Stimulated activated CD4-positive, alpha-beta T cell treated with anti-CD3 and anti-CD28 coated beads, Interleukin-1b, Interleukin-23, amount 100 ng/mL, for 1 hour (primary cell): ENCODE measurements around the gene TNIP1.

Source experiments
- DNase-seq, 2 donors: peaks; one replicate each; pipeline ENCODE4 v3.0.0-alpha.2; 2020; ENCODE audit warnings: low read depth in 2 of 2

Gene TNIP1

GRCh38 chr5:151022511-151023018, 58.3 kb downstream of the TNIP1 start:
- no peak for DNase-seq

DNA sequence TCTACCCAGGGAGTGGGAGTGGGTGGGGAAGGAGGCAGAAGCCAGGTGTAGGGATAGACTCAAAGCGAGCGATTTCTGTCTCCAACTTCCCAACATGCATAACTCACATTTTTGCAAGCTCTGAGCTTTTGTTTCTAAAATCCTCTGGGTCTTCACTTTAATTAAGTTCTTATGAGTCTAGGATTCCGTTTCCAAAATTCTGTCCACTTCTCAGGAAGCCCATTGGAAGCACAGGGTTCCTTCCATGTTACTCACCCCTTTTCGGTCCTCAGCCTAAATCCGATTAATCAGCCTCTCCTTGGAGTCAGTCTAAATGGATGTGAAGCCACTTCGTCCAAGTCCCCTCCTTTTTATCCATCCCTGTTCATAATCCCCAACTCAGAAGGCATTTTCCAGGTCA, 59.1 kb downstream of the TNIP1 start:
- no peak for DNase-seq

DNA sequence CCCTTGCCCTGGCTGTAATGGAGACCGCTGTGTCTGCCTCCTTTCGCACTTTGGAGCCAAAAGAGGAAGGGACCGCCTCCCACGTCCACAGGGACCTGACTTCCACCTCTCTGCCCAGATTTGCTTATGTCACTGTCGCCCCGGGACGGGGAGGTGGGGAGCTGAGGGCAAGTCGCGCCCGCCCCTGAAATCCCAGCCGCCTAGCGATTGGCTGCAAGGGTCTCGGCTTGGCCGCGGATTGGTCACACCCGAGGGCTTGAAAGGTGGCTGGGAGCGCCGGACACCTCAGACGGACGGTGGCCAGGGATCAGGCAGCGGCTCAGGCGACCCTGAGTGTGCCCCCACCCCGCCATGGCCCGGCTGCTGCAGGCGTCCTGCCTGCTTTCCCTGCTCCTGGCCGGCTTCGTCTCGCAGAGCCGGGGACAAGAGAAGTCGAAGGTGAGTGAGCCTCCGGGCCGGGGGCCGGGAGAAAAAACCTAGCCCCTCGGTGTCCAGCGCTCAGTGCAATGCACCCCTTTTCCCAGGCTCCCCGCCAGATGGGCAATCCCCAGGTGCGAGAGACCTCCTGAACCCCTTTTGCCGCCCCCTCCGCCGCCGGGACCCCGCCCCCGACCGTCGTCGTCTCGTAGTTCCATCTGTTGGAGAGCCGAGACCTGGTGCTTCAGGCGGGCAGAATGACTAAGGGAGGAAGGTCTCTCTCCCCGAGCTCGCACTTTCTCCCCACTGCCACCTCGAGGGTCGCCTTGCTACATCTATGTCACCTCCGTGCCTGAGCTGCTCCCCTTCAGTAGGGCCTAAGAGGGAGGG, 60.3 kb downstream of the TNIP1 start, which contains the start of gene GPX3:
Gene GPX3 (plus strand): TSS at position 288 of the 807 bp plus-strand sequence. CDS start 64 bp downstream, at position 352.
- DNase-seq, result no peak

GRCh38 chr5:151019331-151019730, 61.5 kb downstream of the TNIP1 start:
- no peak for DNase-seq

DNA sequence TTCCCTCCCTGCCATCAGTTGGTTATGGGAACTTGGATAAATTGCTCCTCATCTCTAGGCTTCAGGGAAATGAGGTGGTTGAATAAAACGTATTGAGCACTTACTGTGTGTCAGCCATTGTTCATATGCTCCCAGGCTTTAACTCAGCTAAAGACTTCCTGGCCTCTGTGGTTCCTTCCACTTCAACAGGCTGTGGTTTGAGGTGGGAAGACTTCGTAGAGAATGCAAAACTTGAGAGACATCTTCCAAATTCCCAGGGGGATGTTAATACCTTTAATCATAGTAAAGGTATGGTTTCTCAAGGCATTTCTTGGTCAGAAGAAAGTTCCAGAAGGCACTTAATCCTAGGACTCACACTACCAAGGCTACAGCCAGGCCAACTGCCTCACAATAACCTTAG, 62.0 kb downstream of the TNIP1 start:
- DNase-seq, result no peak

DNA sequence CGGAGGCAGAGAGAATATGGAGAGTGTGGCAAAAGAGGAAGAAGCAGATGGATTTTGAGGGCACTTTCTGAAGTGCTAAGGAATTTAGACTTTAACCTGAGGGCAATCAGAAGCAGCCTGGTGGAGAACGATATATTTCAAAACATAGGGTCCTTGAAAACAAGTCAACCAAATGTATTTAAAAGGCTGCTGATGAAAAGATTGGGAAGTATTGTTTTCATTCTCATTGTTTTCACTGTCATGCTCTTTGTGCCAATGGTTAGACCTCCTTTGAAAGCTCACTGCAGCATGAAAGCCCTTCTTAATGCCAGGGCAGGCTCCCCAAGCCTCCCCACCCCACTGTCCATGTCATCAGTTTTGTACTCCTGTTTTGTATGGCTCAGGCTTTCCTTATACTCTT, 62.9 kb downstream of the TNIP1 start:
- no peak for DNase-seq

DNA sequence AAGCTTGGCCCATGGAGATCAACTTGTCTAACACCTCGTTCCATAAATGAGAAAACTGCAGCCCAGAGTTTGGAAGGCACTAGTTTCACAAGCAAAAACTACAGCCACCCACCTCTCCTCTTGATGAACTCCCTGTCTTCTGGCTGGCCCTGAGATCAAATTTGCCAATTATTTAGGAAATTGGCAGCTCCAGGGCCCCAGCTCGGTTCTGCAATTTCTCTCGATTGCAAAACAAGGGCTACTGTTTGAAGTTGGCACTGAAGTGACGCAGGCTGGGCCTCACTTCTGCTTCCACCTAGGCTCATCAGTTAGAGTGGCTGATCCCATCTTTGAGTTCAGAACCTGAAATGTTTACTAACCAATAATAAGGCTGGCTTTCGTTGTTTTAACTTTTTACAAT, 64.1 kb downstream of the TNIP1 start:
- DNase-seq, result no peak

GRCh38 chr5:151015974-151016587, 64.8 kb downstream of the TNIP1 start:
- no peak for DNase-seq

DNA sequence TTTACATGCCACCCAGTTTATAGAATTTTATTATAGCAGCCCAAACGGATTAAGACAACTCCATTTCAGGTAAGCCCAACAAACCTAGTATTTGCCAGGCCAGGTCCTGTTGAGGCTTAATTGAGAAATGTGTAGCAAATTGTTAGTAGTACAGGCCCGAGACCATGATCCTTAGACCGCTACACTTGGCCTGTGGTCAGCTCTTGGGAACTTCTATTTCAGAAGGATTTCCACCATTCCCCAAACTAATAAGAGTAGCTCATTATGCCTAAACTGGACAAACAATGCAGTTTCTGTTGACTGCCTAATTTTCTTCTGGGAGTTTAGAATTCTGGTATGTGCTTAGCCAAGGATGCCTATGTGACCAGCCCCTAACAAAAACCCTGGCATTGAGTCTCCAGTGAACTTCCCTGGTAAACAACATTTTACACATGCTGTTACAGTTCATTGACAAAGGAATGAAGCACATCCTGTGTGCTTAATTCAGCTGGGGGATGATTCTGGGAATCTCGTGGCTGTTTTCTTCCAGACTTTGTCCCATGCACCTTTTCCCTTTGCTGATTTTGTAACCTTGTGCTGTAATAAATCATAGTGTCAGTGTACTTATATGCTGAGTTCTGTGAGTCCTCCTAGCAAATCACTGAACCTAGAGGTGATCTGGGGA, 66.0 kb downstream of the TNIP1 start:
- DNase-seq, result no peak

DNA sequence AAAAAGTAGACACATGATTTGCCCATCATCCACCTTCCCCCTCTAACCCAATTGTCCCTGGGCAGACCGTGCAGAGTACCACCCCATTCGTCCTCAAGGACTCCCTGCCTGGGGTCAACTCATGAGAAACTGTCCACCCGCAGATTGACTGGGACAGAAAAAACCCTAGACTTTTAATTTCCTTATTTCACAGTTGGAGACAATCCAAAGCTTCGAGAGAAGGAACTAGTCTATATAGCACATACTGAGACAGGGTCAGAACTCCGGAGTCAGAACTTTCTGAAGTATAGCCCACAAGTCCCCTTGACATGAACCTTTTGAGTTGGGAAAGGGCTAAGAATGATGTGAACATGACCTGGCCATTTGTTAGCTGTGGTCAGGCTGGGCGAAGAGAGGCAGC, 68.0 kb downstream of the TNIP1 start:
- DNase-seq, result no peak

GRCh38 chr5:151008906-151009305, 71.9 kb downstream of the TNIP1 start:
- no peak for DNase-seq

DNA sequence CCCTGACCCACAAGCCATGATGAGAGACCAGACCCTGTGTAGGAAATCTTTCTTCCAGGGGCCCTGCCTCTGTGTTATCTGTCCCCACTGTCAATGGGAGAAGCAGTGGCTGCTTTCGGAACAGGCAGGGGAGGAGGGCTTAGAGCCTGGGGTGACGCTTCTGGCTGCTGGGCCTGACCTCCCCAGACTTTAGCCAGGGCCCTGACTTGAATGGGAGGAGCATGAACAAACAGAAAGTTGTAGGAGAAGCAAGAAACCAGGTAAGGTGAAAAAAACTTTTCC, 72.7 kb downstream of the TNIP1 start:
- no peak for DNase-seq

GRCh38 chr5:151007430-151008209, 73.2 kb downstream of the TNIP1 start:
- no peak for DNase-seq

- no peak for DNase-seq
Observed at GRCh38 chr5:151006704-151007334, 74.0 kb downstream of the TNIP1 start.

DNA sequence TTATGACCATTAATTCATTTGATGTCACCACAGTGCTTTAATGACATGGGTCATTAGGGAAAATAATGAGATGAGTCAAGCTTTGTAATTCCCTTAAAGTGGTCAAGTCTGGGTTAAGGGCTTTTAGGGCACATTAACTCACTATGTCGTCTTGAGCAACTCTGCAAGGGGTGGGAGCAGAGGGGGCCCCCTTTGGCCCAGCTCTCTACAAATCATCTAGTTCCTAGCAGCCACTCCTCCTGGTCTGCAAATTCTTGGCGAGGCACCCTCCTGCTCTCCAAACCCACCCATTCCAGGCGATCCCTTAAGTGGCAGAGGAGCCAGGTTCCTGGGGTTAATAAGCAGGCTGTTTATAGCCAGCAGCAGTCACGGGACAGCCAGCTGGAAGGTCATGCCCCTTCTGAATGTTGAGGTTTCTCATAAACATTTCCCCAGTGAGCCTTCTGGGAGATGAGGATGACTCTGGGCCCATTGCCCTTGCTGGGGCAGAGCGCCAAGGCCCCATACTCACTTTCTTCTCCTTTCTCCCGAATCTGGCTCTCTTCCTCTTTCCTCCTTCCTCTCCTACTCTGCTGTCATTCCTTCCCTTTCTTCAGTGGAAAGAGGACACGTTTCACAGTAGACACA, 74.8 kb downstream of the TNIP1 start:
- DNase-seq, result no peak

DNA sequence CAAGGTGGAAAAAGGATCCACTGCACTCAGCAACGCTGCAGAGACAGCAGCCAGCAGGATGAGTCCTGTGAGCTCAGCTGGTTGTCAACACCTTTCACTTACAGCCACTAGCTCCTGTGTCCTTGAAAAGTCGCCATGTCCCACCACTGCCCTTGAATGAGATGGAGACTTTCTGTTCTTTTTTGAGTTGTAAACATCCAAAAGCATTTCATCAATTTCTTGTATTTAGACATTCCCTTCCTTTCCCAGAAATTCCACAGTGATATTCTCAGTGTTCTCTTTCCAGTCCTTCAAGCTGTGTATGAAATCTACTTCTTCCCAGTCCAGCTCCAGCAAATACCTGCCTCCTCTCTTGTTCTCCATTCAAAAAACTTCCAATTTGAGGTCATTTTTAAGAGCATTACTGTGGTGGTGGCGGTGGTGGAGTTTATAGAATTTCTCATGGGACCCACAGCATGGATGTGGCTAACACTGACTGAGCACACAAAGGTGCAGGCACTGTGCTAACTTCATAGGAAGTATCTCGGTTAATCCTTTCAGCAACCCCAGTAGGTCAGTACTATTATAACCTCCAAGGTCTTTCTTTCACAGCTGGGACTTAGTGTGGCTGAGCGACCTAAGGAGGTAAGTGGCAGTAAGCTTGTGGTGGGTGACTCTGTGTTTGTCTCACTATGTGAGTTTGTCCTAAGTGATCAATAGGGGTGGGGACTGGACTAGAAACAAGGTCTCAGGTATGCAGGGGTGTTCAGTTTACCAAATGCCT, 75.5 kb downstream of the TNIP1 start:
- no peak for DNase-seq

- DNase-seq, result no peak
Observed at GRCh38 chr5:151004499-151004898, 76.3 kb downstream of the TNIP1 start.

DNA sequence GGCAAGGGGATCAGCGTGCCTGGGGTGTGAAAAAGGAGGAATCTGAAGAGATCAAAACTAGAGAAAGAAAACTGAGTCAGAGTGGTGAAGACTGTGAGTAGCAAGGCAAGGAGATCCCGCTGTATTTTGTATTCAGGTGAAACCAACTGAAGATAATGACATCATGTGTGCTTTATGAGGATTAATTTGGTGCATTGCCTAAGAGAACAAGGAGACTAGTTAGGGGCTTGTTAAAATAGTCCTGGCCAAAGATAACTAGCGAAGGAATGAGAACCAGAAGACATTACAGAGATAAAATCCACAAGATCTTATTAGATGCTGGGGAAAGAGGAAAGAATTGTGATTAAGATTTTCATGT, 77.4 kb downstream of the TNIP1 start:
- no peak for DNase-seq

- DNase-seq, result no peak
Observed at GRCh38 chr5:151002681-151003502, 77.9 kb downstream of the TNIP1 start.

DNA sequence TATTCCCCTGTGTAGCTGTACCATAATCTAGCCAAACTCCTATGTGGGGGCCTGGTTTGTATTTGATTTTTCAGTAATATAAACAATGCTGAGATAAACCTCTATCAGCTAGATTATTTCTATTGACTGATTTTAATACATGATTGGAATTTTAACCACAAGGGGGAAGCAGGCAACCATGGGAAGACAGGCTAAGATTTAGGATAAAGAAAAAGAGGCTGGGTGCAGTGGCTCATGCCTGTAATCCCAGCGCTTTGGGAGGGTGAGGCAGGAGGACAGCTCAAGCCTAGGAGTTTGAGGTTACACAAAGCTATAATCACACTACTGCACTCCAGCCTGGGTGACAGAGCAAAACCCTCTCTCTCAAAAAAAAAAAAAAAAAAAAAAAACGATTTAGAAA, 78.6 kb downstream of the TNIP1 start:
- DNase-seq, result no peak
